Right forelimb (tissue), 1 donor: ENCODE measurements around the gene PDE4D.

Source experiments
- DNase-seq: peaks from one replicate; pipeline ENCODE4 v3.0.0-alpha.2; 2018

The PDE4D gene

GRCh38 chr5:59893429-59894227 is at the start of gene PDE4D:
PDE4D (minus strand) TSS chr5:59893726.
- peak; percentile 86 for DNase-seq

DNA sequence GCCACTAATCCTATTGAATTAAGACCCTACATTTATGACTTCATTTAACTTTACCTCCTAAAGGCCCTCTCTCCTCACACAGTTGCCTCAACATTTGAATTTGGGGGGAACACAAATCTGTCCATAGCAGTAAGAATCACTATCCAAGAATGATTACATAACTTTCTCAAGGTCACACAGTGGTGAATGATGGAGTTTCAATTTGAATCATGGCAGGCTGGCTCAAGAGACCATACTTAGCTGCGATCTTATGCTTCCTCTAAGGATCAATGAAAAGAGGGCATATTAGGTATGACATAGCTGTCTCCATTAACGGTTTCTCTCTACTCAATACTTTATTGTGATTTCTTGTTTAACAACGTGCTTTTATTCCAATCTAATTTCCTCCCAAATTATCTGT is 44.1 kb upstream of the PDE4D start:
- DNase-seq = no peak

DNA sequence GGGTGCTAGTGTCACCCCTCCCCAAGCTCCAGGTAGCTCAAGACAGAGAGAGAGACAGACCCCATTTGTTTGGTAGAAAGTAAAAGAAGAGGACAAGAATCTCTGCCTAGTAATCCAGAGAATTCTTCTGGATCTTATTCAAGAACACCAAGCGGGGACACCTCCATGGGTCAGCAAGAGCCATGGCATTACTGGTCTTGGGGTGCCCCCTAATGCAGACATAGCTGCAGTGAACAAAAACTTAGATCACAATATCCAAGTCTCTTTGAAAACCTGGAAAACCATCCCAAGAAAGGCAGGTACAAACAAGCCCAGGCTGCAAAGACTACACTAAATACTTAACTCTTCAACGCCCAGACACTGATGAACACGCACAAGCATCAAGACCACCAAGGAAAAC is 29.9 kb upstream of the PDE4D start:
- no peak for DNase-seq

DNA sequence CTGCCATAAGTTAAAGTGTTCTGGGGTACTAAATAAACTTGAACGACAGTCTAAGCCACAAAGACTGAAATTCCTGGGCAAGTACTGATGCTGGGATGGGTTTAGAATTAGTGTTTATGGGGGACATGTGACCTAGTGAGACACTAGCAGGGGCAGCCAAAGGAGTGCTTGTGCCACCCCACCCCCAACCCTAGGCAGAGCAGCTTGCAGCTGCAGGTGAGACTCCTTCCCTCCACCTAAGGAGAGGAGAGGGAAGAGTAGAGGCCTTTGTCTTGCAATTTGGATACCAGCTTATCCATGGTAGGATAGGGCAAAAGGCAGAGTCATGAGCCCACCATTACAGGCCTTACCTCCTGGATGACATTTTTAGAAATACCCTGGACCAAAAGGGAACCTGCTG is 28.7 kb upstream of the PDE4D start:
- DNase-seq = no peak

DNA sequence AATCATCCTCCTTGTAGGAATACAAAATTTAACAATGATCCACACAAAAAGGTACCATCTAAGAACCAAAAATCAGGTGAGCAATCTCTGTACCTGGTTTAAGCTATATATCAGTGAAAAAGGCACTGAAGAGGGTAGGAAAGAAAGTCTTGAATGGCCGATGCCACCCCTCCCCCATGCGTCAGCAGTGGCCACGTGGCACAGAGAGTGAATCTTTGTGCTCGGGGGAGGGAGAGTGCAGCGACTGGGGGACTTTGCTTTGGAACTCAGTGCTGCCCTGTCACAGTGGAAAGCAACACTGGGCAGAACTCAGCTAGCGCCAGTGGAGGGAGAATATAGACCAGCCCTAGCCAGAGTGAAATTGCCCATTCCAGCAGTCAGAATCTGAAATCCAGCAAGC is 28.3 kb upstream of the PDE4D start:
- DNase-seq = no peak

- no peak for DNase-seq
Observed at GRCh38 chr5:59919484-59919883, 26.0 kb upstream of the PDE4D start.

GRCh38 chr5:59917121-59917520 is 23.6 kb upstream of the PDE4D start:
- no peak for DNase-seq

GRCh38 chr5:59905188-59905587 is 11.7 kb upstream of the PDE4D start:
- no peak for DNase-seq

GRCh38 chr5:59897075-59897474 is 3.5 kb upstream of the PDE4D start:
- DNase-seq = no peak

GRCh38 chr5:59891962-59892643 is 1.4 kb downstream of the PDE4D start:
- no peak for DNase-seq

GRCh38 chr5:59887274-59887673 is 6.3 kb downstream of the PDE4D start:
- no peak for DNase-seq

DNA sequence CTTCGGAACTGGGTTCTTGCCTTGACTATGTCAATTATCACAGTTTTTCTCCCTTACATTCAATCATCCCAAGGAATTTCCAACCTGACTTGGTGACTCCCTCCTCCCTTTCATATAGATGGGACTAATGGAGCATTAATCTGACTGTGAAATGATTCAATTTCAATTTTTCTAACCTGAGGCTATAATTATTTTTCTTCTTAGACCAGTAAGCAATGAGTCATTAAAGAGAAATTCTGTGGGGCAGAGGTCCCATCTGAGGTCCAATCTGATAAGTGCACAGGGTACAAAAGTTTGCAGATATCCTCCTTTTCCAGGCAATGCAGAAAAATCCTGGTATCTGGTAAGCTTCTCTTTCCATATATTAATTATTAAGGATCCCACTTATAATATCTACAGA is 18.9 kb downstream of the PDE4D start:
- no peak for DNase-seq

DNA sequence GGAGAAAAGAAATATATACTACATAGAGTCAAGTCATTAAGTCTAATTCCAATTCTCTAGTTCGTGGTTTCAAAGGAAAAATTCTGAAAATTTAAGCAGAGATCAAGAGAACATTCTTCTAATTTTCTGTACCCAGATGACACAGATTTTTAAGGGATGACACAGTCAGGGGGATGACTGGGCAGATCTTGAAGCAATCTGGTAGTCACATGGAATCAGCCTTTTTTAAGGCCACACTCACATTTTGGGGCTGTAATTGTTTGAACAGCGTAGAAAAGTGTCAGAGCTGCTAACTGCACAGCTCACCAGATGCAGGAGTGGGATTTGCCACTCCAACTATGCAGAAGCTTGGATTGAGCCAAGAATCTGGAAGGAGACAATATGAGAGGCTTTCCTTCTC is 20.4 kb downstream of the PDE4D start:
- DNase-seq = no peak

DNA sequence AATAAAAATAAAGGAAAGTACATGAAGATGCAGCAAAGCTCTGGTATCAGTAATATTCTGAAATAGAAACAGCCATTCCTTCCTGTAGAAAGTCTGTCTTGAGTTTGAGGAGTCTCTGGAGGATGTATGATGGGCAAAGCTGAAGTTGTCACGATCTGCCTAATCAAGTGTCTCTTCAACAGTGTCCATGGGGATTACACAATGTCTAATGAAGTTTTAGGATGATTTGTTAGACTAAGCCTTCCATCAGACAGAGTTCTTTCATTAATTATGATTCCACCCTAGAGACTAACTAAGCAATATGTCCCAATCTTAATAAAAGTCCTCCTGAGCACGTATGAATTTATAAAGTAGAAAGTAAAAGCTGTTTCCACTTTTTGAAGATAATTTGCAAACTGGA is 26.9 kb downstream of the PDE4D start:
- no peak for DNase-seq

GRCh38 chr5:59864718-59865117 is 28.8 kb downstream of the PDE4D start:
- no peak for DNase-seq

- DNase-seq = no peak
Observed at GRCh38 chr5:59863777-59864176, 29.7 kb downstream of the PDE4D start.

- DNase-seq = no peak
Observed at GRCh38 chr5:59856358-59856757, 37.2 kb downstream of the PDE4D start.

DNA sequence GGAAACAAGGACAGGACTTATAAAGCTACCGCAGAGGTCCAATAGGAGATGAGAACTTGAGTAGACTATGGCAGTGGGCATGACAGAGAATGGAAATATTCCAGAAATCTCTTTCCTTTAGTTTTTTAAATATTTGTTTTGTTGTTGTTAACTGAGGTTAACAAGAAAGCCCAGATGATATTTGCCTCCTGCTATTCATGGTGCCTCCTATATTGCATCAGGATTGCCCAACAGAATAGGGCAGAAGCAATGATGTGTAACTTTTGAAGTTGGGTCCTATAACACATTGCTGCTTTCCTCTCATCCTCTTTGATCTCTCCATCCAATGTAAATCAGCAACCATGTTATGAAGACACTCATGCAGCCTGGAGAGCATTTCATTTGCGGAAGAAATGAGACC is 42.8 kb downstream of the PDE4D start:
- no peak for DNase-seq

GRCh38 chr5:59847586-59847985 is 45.9 kb downstream of the PDE4D start:
- no peak for DNase-seq

DNA sequence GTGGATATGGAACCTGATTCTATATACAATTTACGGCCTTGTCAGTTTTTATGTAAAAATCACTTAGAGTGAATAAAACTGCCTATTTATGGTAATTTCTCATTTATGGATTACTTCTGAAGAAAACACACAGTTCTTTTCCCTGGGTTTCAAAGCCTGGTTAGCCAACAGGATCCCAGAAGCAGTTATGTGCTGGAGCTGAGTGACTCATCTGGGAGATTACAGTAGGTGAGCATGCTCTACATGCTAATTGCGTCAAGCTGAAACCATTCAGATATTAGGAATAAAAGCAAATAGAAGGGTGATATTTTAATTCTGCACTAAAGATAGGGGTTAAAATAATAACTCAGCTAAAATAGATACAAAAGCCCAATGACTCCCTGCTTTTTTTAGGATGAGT is 47.8 kb downstream of the PDE4D start:
- DNase-seq = no peak

DNA sequence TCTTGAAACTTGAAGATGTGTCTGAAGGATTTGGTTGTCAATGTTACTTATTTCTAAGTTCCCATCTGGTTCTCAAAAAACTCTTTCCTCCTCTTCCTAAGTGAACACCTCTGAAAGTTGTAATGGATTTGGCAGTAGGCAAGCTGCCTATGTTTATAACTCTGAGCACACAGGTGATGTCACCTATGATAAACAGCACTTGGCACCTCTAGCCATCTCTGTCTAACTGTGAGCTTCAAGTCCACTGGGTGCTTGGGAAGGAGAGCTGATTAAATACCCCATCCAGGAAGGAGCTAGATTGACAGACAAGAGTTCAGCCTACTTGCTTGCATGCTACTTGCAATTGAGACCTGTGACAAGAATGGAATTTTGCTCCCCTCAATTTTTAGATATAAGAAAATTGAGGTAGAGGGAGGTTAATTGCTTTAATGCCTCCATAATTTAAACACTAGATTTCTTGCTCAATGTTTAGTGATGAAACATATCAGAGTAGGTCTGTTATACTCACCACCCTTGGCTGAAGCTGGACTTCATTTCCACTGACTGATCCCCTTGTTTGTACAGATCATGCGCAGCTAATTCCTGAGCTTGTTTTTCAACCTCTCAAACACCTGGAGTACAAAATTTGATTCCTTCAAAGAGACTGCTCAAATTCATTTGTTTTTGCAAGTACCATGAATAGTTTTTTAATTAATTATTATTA is 49.9 kb downstream of the PDE4D start:
- DNase-seq = no peak

DNA sequence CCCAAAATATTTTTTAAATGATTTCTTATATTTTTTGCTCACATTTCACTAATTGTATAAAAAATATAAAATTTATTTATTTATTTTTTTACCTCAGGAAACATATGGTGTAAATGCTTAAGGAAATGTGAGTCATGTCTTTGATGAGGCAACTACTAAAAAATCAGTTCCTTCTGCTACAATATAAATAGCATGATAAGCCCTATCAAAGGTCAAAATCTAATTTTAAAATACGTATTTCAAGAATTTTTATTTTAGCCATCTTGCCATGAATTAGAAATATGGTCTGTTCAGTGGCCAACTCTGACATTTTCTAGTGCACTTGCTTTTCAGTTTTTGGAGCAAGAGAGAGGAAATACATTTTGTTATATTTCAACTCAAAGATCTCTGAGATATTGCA is 50.5 kb downstream of the PDE4D start:
- DNase-seq = no peak

DNA sequence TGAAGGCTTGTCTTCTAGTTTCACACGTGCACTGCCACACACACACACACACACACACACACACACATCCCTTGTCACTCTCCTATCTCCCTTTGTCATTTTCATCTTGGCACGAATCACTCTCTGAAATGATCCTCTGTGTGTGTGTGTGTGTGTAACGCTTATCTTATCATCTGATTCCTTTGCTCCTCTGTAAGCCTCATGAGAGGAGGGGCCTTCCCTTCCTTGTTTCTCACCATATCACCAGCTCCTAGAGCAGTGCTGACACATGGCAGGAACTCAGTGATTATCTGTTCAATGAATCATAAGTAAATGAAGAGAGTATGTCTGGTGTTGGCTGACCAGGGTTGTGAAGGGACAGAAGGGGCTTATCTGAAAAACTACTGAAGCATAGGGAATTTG is 53.3 kb downstream of the PDE4D start:
- no peak for DNase-seq

- no peak for DNase-seq
Observed at GRCh38 chr5:59838989-59839388, 54.5 kb downstream of the PDE4D start.
